ENCODE data around the gene HIP1R. TPM values are rescaled to one million over a fixed set of nuclear protein-coding genes. Genes with fewer than 3 reads are reported as not detected.

Gene HIP1R
- total RNA-seq, 4 donors from 2014 or later, result 27.3 to 46.3 (median 44.8) TPM

GRCh38 chr12:122893208-122894153, 58.2 kb downstream of the HIP1R start:
- Histone ChIP-seq H3K27me3 (no peaks in the 10 kb centered on the region), H3K27ac (peak overlapping the region; percentile 88 to 99 (median 96)), H3K4me1 (peaks cover 67 to 93% (median 68%) of the 10 kb centered on the region in 3 donors), H3K9me3 (no peaks in the 10 kb centered on the region), H3K4me3 (peak overlapping the region; percentile 75 to 89 (median 80)), H3K36me3 (no peaks in the 10 kb centered on the region)
- DNase-seq, result no peak
- intact Hi-C loops (cut with DNase I), result no loop called here
- TF ChIP-seq POLR2A (IDR thresholded peaks at IDR 0.05) (no peak), CTCF (IDR thresholded peaks at IDR 0.05) (no peak)
- 45 to 54% methylated on average over 7 of the region's 7 CpGs for WGBS, 2 donors

GRCh38 chr12:122894193-122895121, 59.2 kb downstream of the HIP1R start:
- H3K36me3 ChIP-seq, result no peaks in the 10 kb centered on the region
- peak overlapping the region; percentile 75 to 89 (median 80) for H3K4me3 ChIP-seq
- H3K27me3 ChIP-seq, result no peaks in the 10 kb centered on the region
- TF ChIP-seq CTCF (IDR thresholded peaks at IDR 0.05) (no peak), POLR2A (IDR thresholded peaks at IDR 0.05) (no peak)
- 21 to 22% methylated on average over 13 to 14 of the region's 15 CpGs for WGBS, 2 donors
- peaks cover 57 to 93% (median 59%) of the 10 kb centered on the region in 3 donors for H3K4me1 ChIP-seq
- H3K27ac ChIP-seq, result peak overlapping the region; percentile 88 to 99 (median 96)
- DNase-seq, result no peak
- intact Hi-C loops (cut with DNase I), result no loop called here
- no peaks in the 10 kb centered on the region for H3K9me3 ChIP-seq

GRCh38 chr12:122895320-122895703, 60.1 kb downstream of the HIP1R start:
- H3K27ac ChIP-seq, result peak overlapping the region; percentile 88 to 99 (median 96)
- intact Hi-C loops (cut with DNase I), result no loop called here
- TF ChIP-seq CTCF (IDR thresholded peaks at IDR 0.05), result no peak
- TF ChIP-seq POLR2A (IDR thresholded peaks at IDR 0.05), result no peak
- no peaks in the 10 kb centered on the region for H3K27me3 ChIP-seq
- 1 to 8% methylated on average over 9 of the region's 9 CpGs for WGBS, 2 donors
- H3K4me3 ChIP-seq, result peak overlapping the region; percentile 75 to 89 (median 80)
- peaks cover 49 to 91% (median 52%) of the 10 kb centered on the region in 3 donors for H3K4me1 ChIP-seq
- H3K36me3 ChIP-seq, result no peaks in the 10 kb centered on the region
- DNase-seq, result no peak
- H3K9me3 ChIP-seq, result no peaks in the 10 kb centered on the region

GRCh38 chr12:122895704-122896636, 60.7 kb downstream of the HIP1R start, which contains the start of gene VPS37B:
TSS of gene VPS37B (minus strand) at chr12:122896124. CDS start at chr12:122896062, 62 bp downstream.
- Histone ChIP-seq H3K4me1 (peaks cover 42 to 84% (median 48%) of the 10 kb centered on the region in 3 donors), H3K27me3 (no peaks in the 10 kb centered on the region), H3K9me3 (no peaks in the 10 kb centered on the region), H3K27ac (peak within 1 kb of the TSS; percentile 88 to 99 (median 96)), H3K4me3 (peak within 1 kb of the TSS; percentile 75 to 89 (median 80)), H3K36me3 (no peaks in the 10 kb centered on the region)
- intact Hi-C loops (cut with DNase I), result no loop called here
- WGBS, 2 donors, result 17 to 29% methylated on average over 14 to 32 of the region's 81 CpGs
- peak in 3 of 6 experiments; percentile 16 to 43 (median 24) for TF ChIP-seq CTCF (IDR thresholded peaks at IDR 0.05)
- TF ChIP-seq POLR2A (IDR thresholded peaks at IDR 0.05), result peak in 3 of 4 donors; percentile 95 to 98 (median 97)
- no peak for DNase-seq

Measured in esophagus squamous epithelium (tissue), 5 donors.